ENCODE results near the gene KAZALD1. TPM values are rescaled to one million over a fixed set of nuclear protein-coding genes. Genes with fewer than 3 reads are reported as not detected.

The KAZALD1 gene
- polyA plus RNA-seq, 1 donor from 2014 or later: 1.6 TPM

DNA sequence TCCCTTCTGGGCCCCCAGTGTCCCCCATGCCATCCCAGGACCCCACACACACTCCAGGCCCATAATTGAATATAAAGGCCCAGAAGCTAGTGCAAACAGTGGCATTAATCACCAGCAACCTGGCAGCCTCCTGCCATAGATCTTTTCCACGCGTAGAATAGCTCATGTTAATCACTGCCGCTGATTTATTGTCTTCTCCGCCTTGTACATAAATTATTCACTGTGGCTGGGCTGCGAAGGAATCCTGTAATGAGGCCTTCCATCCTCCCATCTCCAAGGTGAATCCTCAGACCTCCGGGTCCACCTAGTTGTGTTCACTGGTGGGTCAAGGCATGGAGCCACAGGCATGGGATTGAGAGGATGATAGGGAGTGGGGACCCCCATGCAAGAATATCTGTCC, 33.2 kb downstream of the KAZALD1 start:
- no peaks in the 10 kb centered on the region for H3K79me2 ChIP-seq (replicated peaks; ENCODE audit: insufficient read depth, low read length)
- no peaks in the 10 kb centered on the region for H3K9me2 ChIP-seq (ENCODE audit: insufficient read depth, low read length)
- no peak overlapping the region for H3K4me2 ChIP-seq (ENCODE audit: low read length)
- H3K27ac ChIP-seq (ENCODE audit: low read length): no peak overlapping the region
- no peaks in the 10 kb centered on the region for H3F3A ChIP-seq (ENCODE audit: insufficient read depth, low read length, poor library complexity, severe bottlenecking)
- H3K36me3 ChIP-seq (ENCODE audit: insufficient read depth, low read length): no peaks in the 10 kb centered on the region
- H3K4me3 ChIP-seq (ENCODE audit: low read length): no peak overlapping the region
- no peaks in the 10 kb centered on the region for H3K9me3 ChIP-seq (ENCODE audit: low read length)
- no peaks in the 10 kb centered on the region for H4K20me1 ChIP-seq (ENCODE audit: insufficient read depth)
- no peak overlapping the region for H3K9ac ChIP-seq (ENCODE audit: low read length)
- no peak for TF ChIP-seq POLR2AphosphoS5 (IDR thresholded peaks at IDR 0.05)
- TF ChIP-seq TAF1 (IDR thresholded peaks at IDR 0.05; ENCODE audit: low read depth): no peak
- TF ChIP-seq EZH2 (IDR thresholded peaks at IDR 0.05; ENCODE audit: borderline replicate concordance, insufficient read depth, low read length, poor library complexity, severe bottlenecking): no peak
- TF ChIP-seq MXI1 (conservative IDR thresholded peaks at IDR 0.05; ENCODE audit: poor library complexity, severe bottlenecking): no peak
- TF ChIP-seq, protein P1, sequence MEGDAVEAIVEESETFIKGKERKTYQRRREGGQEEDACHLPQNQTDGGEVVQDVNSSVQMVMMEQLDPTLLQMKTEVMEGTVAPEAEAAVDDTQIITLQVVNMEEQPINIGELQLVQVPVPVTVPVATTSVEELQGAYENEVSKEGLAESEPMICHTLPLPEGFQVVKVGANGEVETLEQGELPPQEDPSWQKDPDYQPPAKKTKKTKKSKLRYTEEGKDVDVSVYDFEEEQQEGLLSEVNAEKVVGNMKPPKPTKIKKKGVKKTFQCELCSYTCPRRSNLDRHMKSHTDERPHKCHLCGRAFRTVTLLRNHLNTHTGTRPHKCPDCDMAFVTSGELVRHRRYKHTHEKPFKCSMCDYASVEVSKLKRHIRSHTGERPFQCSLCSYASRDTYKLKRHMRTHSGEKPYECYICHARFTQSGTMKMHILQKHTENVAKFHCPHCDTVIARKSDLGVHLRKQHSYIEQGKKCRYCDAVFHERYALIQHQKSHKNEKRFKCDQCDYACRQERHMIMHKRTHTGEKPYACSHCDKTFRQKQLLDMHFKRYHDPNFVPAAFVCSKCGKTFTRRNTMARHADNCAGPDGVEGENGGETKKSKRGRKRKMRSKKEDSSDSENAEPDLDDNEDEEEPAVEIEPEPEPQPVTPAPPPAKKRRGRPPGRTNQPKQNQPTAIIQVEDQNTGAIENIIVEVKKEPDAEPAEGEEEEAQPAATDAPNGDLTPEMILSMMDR (IDR thresholded peaks at IDR 0.05; ENCODE audit: poor library complexity, severe bottlenecking): no peak
- TF ChIP-seq, protein P2, sequence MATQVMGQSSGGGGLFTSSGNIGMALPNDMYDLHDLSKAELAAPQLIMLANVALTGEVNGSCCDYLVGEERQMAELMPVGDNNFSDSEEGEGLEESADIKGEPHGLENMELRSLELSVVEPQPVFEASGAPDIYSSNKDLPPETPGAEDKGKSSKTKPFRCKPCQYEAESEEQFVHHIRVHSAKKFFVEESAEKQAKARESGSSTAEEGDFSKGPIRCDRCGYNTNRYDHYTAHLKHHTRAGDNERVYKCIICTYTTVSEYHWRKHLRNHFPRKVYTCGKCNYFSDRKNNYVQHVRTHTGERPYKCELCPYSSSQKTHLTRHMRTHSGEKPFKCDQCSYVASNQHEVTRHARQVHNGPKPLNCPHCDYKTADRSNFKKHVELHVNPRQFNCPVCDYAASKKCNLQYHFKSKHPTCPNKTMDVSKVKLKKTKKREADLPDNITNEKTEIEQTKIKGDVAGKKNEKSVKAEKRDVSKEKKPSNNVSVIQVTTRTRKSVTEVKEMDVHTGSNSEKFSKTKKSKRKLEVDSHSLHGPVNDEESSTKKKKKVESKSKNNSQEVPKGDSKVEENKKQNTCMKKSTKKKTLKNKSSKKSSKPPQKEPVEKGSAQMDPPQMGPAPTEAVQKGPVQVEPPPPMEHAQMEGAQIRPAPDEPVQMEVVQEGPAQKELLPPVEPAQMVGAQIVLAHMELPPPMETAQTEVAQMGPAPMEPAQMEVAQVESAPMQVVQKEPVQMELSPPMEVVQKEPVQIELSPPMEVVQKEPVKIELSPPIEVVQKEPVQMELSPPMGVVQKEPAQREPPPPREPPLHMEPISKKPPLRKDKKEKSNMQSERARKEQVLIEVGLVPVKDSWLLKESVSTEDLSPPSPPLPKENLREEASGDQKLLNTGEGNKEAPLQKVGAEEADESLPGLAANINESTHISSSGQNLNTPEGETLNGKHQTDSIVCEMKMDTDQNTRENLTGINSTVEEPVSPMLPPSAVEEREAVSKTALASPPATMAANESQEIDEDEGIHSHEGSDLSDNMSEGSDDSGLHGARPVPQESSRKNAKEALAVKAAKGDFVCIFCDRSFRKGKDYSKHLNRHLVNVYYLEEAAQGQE (IDR thresholded peaks at IDR 0.05; ENCODE audit: borderline replicate concordance): no peak
- peaks cover 45% of the 10 kb centered on the region for H3K27me3 ChIP-seq (ENCODE audit: insufficient read depth, low read depth, low read length)
- H2AFZ ChIP-seq (ENCODE audit: low read depth, low read length): no peak overlapping the region

DNA sequence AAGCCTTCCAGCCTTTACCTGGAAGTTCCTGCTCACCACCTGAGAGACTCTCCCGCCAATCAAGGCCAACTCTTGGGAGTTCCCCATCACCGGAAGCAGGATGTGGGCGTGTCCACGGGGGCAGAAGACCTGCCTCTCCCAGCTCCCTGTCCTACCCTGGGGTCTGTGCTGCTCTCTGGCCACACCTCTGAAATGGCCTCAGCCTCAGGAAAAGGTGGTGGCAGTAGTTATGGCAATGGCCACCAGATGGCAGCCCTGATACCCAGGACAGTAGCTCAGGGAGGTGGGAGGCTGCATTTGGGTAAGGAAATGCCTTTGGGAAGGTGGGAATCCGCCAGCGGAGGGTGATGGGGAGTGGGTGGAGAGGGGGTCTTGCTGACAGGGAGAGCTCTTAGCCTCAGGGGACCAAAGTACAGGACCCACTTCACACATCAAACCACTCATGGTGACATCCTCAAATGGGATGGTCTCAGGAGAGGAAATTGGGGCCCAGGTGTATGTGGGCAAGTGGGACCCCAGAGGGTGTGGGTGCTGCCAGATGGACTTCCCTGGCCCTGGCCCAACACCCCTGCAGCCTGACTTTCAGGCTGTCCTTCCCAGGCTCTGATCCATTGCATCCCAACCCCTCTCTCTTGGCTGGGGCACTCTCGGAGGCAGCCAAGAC, 33.9 kb downstream of the KAZALD1 start:
- Histone ChIP-seq H3K27me3 (ENCODE audit: insufficient read depth, low read depth, low read length) (peaks cover 48% of the 10 kb centered on the region), H3K4me2 (ENCODE audit: low read length) (no peak overlapping the region), H2AFZ (ENCODE audit: low read depth, low read length) (no peak overlapping the region), H3K9me2 (ENCODE audit: insufficient read depth, low read length) (no peaks in the 10 kb centered on the region), H4K20me1 (ENCODE audit: insufficient read depth) (no peaks in the 10 kb centered on the region), H3K27ac (ENCODE audit: low read length) (no peak overlapping the region), H3F3A (ENCODE audit: insufficient read depth, low read length, poor library complexity, severe bottlenecking) (no peaks in the 10 kb centered on the region), H3K79me2 (replicated peaks; ENCODE audit: insufficient read depth, low read length) (no peaks in the 10 kb centered on the region), H3K36me3 (ENCODE audit: insufficient read depth, low read length) (no peaks in the 10 kb centered on the region), H3K9ac (ENCODE audit: low read length) (no peak overlapping the region), H3K4me3 (ENCODE audit: low read length) (no peak overlapping the region), H3K9me3 (ENCODE audit: low read length) (no peaks in the 10 kb centered on the region)
- TF ChIP-seq EZH2 (IDR thresholded peaks at IDR 0.05; ENCODE audit: borderline replicate concordance, insufficient read depth, low read length, poor library complexity, severe bottlenecking): no peak
- TF ChIP-seq SMC3 (conservative IDR thresholded peaks at IDR 0.05; ENCODE audit: poor library complexity): peak; percentile 66
- TF ChIP-seq, protein P1 (IDR thresholded peaks at IDR 0.05; ENCODE audit: poor library complexity, severe bottlenecking): peak; percentile 68
- TF ChIP-seq RAD21 (conservative IDR thresholded peaks at IDR 0.05): peak; percentile 32
